Upper lobe of left lung (tissue), 4 donors: ENCODE results near the gene NRROS.

ENCODE experiments used
- POLR2AphosphoS5 ChIP-seq, 2 donors: sonication (generic); formaldehyde crosslinking; IDR thresholded peaks; one replicate each; pipeline ENCODE4 v1.5.1; 2017; ENCODE audit warnings: antibody characterized with exemption in 2 of 2
- TF ChIP-seq, protein P1 (sequence below), 6 experiments: fragments of 450-650 bp in 4 of 6; fragments of 200-600 bp in 2 of 6; sonication (generic) in 2 of 6; IDR thresholded peaks; one replicate each; pipeline ENCODE4 v1.5.1; 2016 to 2019; ENCODE audit warnings: antibody characterized with exemption in 6 of 6

DNA sequence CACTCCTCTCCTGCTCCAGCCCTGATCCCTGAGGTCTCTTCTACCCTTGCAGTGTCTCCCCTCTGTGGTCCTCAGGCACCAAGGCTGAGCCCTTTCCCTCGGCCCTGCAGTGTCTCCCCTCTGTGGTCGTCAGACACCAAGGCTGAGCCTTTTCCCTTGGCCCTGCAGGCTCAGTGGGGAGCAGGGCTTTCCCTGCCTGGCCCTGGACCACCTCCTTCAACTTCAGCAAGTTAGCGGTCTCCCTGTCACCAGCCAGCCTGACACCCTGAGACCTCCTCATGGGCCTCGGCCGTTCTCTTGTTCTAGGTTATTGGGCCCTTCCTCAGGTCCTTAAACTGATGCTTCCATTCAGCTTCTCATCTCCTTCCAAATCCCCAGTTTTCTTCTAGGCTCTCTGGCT, 4.3 kb downstream of the NRROS start:
- TF ChIP-seq, protein P1, sequence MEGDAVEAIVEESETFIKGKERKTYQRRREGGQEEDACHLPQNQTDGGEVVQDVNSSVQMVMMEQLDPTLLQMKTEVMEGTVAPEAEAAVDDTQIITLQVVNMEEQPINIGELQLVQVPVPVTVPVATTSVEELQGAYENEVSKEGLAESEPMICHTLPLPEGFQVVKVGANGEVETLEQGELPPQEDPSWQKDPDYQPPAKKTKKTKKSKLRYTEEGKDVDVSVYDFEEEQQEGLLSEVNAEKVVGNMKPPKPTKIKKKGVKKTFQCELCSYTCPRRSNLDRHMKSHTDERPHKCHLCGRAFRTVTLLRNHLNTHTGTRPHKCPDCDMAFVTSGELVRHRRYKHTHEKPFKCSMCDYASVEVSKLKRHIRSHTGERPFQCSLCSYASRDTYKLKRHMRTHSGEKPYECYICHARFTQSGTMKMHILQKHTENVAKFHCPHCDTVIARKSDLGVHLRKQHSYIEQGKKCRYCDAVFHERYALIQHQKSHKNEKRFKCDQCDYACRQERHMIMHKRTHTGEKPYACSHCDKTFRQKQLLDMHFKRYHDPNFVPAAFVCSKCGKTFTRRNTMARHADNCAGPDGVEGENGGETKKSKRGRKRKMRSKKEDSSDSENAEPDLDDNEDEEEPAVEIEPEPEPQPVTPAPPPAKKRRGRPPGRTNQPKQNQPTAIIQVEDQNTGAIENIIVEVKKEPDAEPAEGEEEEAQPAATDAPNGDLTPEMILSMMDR (IDR thresholded peaks at IDR 0.05), result no peak
- TF ChIP-seq POLR2AphosphoS5 (IDR thresholded peaks at IDR 0.05), result no peak
